GM18870 (cell line): ENCODE data around the gene NFKB2.
A peak's percentile ranks its signal among the peaks of the same experiment; 100 is the strongest.

Experiments
- ATAC-seq: cut with Tn5 transposase; IDR thresholded peaks from one replicate; pipeline ENCODE4 v1.9.1; 2021; ENCODE audit warnings: moderate library complexity; ENCODE audit not compliant: unreplicated experiment

NFKB2 gene

DNA sequence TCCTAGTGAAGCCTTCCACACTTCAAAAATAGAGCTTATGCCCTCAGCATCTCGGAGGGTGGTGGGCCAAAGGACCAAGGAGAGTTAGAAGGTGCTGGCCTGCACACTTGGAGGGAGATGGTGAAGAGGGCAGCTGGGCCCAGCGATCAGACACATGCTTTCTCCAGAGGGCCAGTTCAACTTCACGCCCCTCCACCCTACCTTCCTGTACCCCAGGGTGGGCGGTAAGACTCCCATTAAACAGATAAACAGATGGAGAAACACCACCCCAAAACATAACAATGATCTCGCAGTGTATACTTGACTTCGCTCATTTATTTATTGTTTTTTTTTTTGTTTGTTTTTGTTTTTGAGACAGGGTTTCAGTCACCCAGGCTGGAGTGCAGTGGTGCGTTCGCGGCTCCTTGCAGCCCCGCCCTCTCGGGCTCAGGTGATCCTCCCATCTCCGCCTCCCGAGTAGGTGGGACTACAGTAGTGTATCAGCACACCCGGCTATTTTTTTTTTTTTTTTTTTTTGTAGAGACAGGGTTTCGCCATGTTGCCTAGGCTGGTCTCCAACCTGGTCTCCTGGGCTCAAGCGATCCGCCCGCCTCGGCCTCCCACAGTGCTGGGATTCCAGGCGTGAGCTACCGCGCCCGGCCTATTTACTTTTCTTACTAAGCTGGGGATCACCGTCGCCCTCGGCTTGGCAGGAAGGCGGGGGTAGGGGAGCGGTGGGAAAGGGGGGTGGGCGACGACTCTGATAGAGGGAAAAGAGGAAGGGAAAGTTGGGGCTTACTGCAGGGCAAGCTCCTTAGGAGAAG, 54.0 kb downstream of the NFKB2 start:
- ATAC-seq: peak; percentile 41

- ATAC-seq: no peak
Observed at GRCh38 chr10:102450124-102450373, 54.5 kb downstream of the NFKB2 start.

GRCh38 chr10:102450374-102451104, 55.0 kb downstream of the NFKB2 start:
- ATAC-seq: no peak

- no peak for ATAC-seq
Observed at GRCh38 chr10:102451105-102451969, 55.8 kb downstream of the NFKB2 start, which contains the start of gene C10orf95. TSS of gene C10orf95 (minus strand) at chr10:102451543. CDS start at chr10:102451093, 450 bp downstream.
